GM21390 (cell line): Measurements from ENCODE around the gene EXOSC5.
A peak's percentile ranks its signal among the peaks of the same experiment; 100 is the strongest.
"Not testable (repeated sequence)": the region's sequence is repeated elsewhere in the genome, so short reads cannot be mapped to it uniquely, and the experiment has no call there.

Experiments
- ATAC-seq: cut with Tn5 transposase; IDR thresholded peaks from one replicate; pipeline ENCODE4 v1.9.1; 2021; ENCODE audit not compliant: unreplicated experiment

Gene EXOSC5

GRCh38 chr19:41351339-41352245, 45.6 kb downstream of the EXOSC5 start:
- peak; percentile 48 for ATAC-seq

- no peak for ATAC-seq
Measured at GRCh38 chr19:41350735-41351338, 46.3 kb downstream of the EXOSC5 start.

- not testable (repeated sequence) for ATAC-seq
Measured at GRCh38 chr19:41346916-41347315, 50.2 kb downstream of the EXOSC5 start.

- ATAC-seq = no peak
Measured at GRCh38 chr19:41344162-41344561, 53.0 kb downstream of the EXOSC5 start.

- no peak for ATAC-seq
Measured at GRCh38 chr19:41341669-41342490, 55.3 kb downstream of the EXOSC5 start.

GRCh38 chr19:41339936-41340335, 57.2 kb downstream of the EXOSC5 start:
- no peak for ATAC-seq
